K562 (cell line): ENCODE results near the gene ROPN1L. TPM values are rescaled to one million over a fixed set of nuclear protein-coding genes. Genes with fewer than 3 reads are reported as not detected.
A peak's percentile ranks its signal among the peaks of the same experiment; 100 is the strongest.

Source experiments
- BACH1 ChIP-seq: fragments of 200-800 bp; sonication (Bioruptor generic); IDR thresholded peaks from 2 replicates; pipeline ENCODE4 v1.6.1; 2016; ENCODE audit warnings: missing genetic modification characterization, missing compliant biosample characterization
- BCL6 ChIP-seq: fragments of 250-450 bp; sonication (Bioruptor Pico); IDR thresholded peaks from 2 replicates; pipeline ENCODE4 v1.4.0; 2020
- CBFA2T3 ChIP-seq: fragments of 450-650 bp; IDR thresholded peaks from 2 replicates; pipeline ENCODE4 v1.6.1; 2017
- GTF2A2 ChIP-seq: IDR thresholded peaks from 2 replicates; pipeline ENCODE4 v1.6.1; 2016; ENCODE audit warnings: mild to moderate bottlenecking, missing genetic modification characterization, missing compliant biosample characterization
- HMG20A ChIP-seq: fragments of 450-650 bp; formaldehyde crosslinking; conservative IDR thresholded peaks from 2 replicates; pipeline ENCODE4 v1.4.0; 2020; ENCODE audit warnings: mild to moderate bottlenecking, mixed read lengths
- KAT2B ChIP-seq: IDR thresholded peaks from one replicate; pipeline ENCODE4 v1.6.1; 2012; ENCODE audit warnings: low read depth, mild to moderate bottlenecking, control low read depth, inconsistent platforms, low read length, moderate library complexity
- L3MBTL2 ChIP-seq: fragments of 450-650 bp; IDR thresholded peaks from 2 replicates; pipeline ENCODE4 v1.6.1; 2016; ENCODE audit warnings: mild to moderate bottlenecking, moderate library complexity
- NELFE ChIP-seq: IDR thresholded peaks from 2 replicates; pipeline ENCODE4 v1.6.1; 2011; ENCODE audit warnings: mild to moderate bottlenecking; ENCODE audit not compliant: insufficient read depth, insufficient read length
- NEUROD1 ChIP-seq: fragments of 150-350 bp; IDR thresholded peaks from 2 replicates; pipeline ENCODE4 v1.6.1; 2014; ENCODE audit warnings: borderline replicate concordance, low read length, low read depth; ENCODE audit not compliant: partially characterized antibody
- PHB2 ChIP-seq: fragments of 450-650 bp; IDR thresholded peaks from 2 replicates; pipeline ENCODE4 v1.6.1; 2017; ENCODE audit warnings: low read depth
- POLR2G ChIP-seq: fragments of 200-400 bp; formaldehyde crosslinking; IDR thresholded peaks from 2 replicates; pipeline ENCODE4 v1.6.1; 2017; ENCODE audit warnings: low read depth, mild to moderate bottlenecking, antibody characterized with exemption, low read length, moderate library complexity
- RHOXF2B ChIP-seq: fragments of 250-450 bp; sonication (Bioruptor Pico); conservative IDR thresholded peaks from 2 replicates; pipeline ENCODE4 v1.5.1; 2021
- SFPQ ChIP-seq: fragments of 200-400 bp; formaldehyde crosslinking; IDR thresholded peaks from 2 replicates; pipeline ENCODE4 v1.6.1; 2017; ENCODE audit warnings: mild to moderate bottlenecking, low read depth, low read length, moderate library complexity
- SMARCE1 ChIP-seq: fragments of 450-650 bp; IDR thresholded peaks from 2 replicates; pipeline ENCODE4 v1.7.1; 2016; ENCODE audit warnings: mild to moderate bottlenecking
- TAF9B ChIP-seq: fragments of 450-650 bp; IDR thresholded peaks from 2 replicates; pipeline ENCODE4 v1.6.1; 2018; ENCODE audit warnings: mild to moderate bottlenecking; ENCODE audit not compliant: partially characterized antibody
- ZFP30 ChIP-seq: fragments of 250-450 bp; sonication (Bioruptor Pico); IDR thresholded peaks from 2 replicates; pipeline ENCODE4 v1.8.0; 2022; ENCODE audit warnings: moderate library complexity, mild to moderate bottlenecking, inconsistent platforms, borderline replicate concordance
- ZNF134 ChIP-seq: fragments of 250-450 bp; sonication (Bioruptor Pico); conservative IDR thresholded peaks from 2 replicates; pipeline ENCODE4 v1.4.0; 2020
- ZNF197 ChIP-seq: fragments of 200-800 bp; sonication (Bioruptor generic); IDR thresholded peaks from 2 replicates; pipeline ENCODE4 v1.6.1; 2016; ENCODE audit warnings: low read depth, missing genetic modification characterization, missing compliant biosample characterization
- ZNF224 ChIP-seq: sonication (generic); formaldehyde crosslinking; IDR thresholded peaks from 2 replicates; pipeline ENCODE4 v1.8.0; 2022; ENCODE audit warnings: mild to moderate bottlenecking, missing genetic modification reagents
- ZNF3 ChIP-seq: fragments of 250-450 bp; sonication (Bioruptor Pico); IDR thresholded peaks from 2 replicates; pipeline ENCODE4 v1.5.0; 2021; ENCODE audit warnings: mild to moderate bottlenecking, moderate library complexity
- ZNF324 ChIP-seq: fragments of 250-450 bp; sonication (Bioruptor Pico); IDR thresholded peaks from 2 replicates; pipeline ENCODE4 v1.4.0; 2020; ENCODE audit warnings: mild to moderate bottlenecking
- ZNF561 ChIP-seq: fragments of 450-650 bp; formaldehyde crosslinking; conservative IDR thresholded peaks from 2 replicates; pipeline ENCODE4 v1.4.0; 2020; ENCODE audit warnings: mild to moderate bottlenecking, moderate library complexity
- polyA plus RNA-seq, 8 experiments: library from polyadenylated mRNA; depleted of rRNA in 4 of 8; stranded (reverse) in 5 of 8; unstranded in 3 of 8; fragments of >200 nt; fragmentation: Nextera tagmentation in 2 of 8; fragmentation: Illumina TruSeq in 1 of 8; extraction: Ambion mirVana in 2 of 8; extraction: Trizol in 1 of 8; gene quantifications; 2 replicates each; pipeline versions ENCODE4 v1.2.1 to v1.2.3, GENCODE V29; 2011 to 2014; ENCODE audit warnings: inconsistent platforms in 1 of 8, missing spikeins in 1 of 8
- total RNA-seq, 7 experiments: library from RNA; depleted of rRNA in 6 of 7; stranded (reverse); fragments of >200 nt in 6 of 7; fragmentation: Illumina TruSeq in 2 of 7; extraction: Trizol in 2 of 7; gene quantifications; 2 replicates each; pipeline versions ENCODE4 v1.2.1 to v1.2.3, GENCODE V29; 2011 to 2021; ENCODE audit warnings: low replicate concordance in 1 of 7
- TF ChIP-seq, protein P1 (sequence below): fragments of 450-650 bp; IDR thresholded peaks from 2 replicates; pipeline ENCODE4 v1.6.1; 2016; ENCODE audit warnings: borderline replicate concordance
- TF ChIP-seq, protein P2 (sequence below): sonication (generic); formaldehyde crosslinking; IDR thresholded peaks from 2 replicates; pipeline ENCODE4 v1.8.0; 2022; ENCODE audit warnings: missing genetic modification reagents, mild to moderate bottlenecking, borderline replicate concordance

The ROPN1L gene
- total and polyA plus RNA-seq, 9 of the 15 experiments (the other 6 are each of a cell fraction or from before 2014, with no cell fraction given) = 0.04 to 0.85 (median 0.24) TPM; not detected in 3

GRCh38 chr5:10503997-10504793 lies 62.5 kb downstream of the ROPN1L start (continued):
- TF ChIP-seq SFPQ = no peak
- TF ChIP-seq RHOXF2B (CRISPR knock-in tag) = no peak
- TF ChIP-seq, protein P1, sequence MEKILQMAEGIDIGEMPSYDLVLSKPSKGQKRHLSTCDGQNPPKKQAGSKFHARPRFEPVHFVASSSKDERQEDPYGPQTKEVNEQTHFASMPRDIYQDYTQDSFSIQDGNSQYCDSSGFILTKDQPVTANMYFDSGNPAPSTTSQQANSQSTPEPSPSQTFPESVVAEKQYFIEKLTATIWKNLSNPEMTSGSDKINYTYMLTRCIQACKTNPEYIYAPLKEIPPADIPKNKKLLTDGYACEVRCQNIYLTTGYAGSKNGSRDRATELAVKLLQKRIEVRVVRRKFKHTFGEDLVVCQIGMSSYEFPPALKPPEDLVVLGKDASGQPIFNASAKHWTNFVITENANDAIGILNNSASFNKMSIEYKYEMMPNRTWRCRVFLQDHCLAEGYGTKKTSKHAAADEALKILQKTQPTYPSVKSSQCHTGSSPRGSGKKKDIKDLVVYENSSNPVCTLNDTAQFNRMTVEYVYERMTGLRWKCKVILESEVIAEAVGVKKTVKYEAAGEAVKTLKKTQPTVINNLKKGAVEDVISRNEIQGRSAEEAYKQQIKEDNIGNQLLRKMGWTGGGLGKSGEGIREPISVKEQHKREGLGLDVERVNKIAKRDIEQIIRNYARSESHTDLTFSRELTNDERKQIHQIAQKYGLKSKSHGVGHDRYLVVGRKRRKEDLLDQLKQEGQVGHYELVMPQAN = peak; percentile 42; the same call in 1 of the 2 replicates
- TF ChIP-seq NEUROD1 = no peak
- TF ChIP-seq ZFP30 = no peak
- peak; percentile 99 for TF ChIP-seq L3MBTL2
- no peak for TF ChIP-seq PHB2
- TF ChIP-seq CBFA2T3 = peak; percentile 90
- TF ChIP-seq KAT2B = no peak
- peak; percentile 84 for TF ChIP-seq ZNF197 (CRISPR knock-in tag)
- TF ChIP-seq HMG20A (CRISPR knock-in tag) = no peak
- TF ChIP-seq BACH1 (tag) = peak; percentile 100
- TF ChIP-seq SMARCE1 = peak; percentile 89
- no peak for TF ChIP-seq ZNF224 (CRISPR knock-in tag)
- TF ChIP-seq TAF9B = peak; percentile 91
- TF ChIP-seq ZNF561 (CRISPR knock-in tag) = no peak
- no peak for TF ChIP-seq GTF2A2 (tag)
- TF ChIP-seq ZNF134 (CRISPR knock-in tag) = peak; percentile 68
- no peak for TF ChIP-seq POLR2G
- no peak for TF ChIP-seq BCL6
- TF ChIP-seq, protein P2, sequence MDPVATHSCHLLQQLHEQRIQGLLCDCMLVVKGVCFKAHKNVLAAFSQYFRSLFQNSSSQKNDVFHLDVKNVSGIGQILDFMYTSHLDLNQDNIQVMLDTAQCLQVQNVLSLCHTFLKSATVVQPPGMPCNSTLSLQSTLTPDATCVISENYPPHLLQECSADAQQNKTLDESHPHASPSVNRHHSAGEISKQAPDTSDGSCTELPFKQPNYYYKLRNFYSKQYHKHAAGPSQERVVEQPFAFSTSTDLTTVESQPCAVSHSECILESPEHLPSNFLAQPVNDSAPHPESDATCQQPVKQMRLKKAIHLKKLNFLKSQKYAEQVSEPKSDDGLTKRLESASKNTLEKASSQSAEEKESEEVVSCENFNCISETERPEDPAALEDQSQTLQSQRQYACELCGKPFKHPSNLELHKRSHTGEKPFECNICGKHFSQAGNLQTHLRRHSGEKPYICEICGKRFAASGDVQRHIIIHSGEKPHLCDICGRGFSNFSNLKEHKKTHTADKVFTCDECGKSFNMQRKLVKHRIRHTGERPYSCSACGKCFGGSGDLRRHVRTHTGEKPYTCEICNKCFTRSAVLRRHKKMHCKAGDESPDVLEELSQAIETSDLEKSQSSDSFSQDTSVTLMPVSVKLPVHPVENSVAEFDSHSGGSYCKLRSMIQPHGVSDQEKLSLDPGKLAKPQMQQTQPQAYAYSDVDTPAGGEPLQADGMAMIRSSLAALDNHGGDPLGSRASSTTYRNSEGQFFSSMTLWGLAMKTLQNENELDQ (CRISPR knock-in tag) = no peak
- no peak for TF ChIP-seq ZNF3
- TF ChIP-seq NELFE = no peak
- no peak; the same call in 1 of the 2 replicates for TF ChIP-seq ZNF324 (CRISPR knock-in tag)
